CD4-positive, alpha-beta T cell treated with Interleukin-4 for 1 hour (primary cell): ENCODE data around the gene NECTIN4.
"Not testable (repeated sequence)": the region's sequence is repeated elsewhere in the genome, so short reads cannot be mapped to it uniquely, and the experiment has no call there.

ENCODE experiments used
- DNase-seq, 2 donors: peaks; one replicate each; pipeline ENCODE4 v3.0.0-alpha.2; 2020 to 2022

The NECTIN4 gene

DNA sequence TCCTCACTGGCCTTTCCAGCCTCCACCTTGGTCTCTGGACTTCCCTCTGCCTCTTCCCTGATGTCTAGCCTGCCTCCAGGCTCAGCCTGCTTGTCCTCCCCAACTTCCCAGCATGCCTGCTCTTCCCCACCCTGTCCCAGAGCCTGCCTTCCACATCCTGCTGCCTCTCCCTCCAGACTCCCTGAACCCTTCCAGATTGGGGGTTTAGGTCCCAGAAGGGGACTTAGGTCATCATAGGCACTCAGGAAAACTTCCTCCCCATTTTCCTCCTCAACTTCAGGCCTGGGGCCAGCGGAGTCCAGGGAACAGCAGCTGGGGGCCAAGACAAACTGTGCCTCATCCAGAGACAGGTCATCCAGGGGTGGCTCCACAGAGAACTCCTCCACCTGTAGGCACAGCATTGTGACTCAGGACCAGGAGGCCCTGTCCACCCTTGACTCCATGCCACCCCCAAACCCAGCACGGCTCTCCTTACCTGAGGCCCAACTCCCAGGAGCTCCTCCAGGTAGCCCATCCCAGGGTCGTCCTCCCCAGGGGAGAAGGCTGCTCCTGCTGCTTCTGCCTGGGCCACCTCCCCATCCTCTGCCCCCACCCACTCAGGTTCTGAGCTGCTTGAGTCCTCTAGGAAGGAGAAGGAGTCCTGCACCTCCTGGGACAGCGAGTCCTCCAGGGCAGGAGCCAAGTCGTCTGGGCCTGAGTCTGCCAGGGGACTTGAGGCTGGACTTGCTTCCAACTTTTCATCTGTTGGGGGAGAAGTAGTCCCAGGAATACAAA is 40.2 kb downstream of the NECTIN4 start:
- DNase-seq: no peak

DNA sequence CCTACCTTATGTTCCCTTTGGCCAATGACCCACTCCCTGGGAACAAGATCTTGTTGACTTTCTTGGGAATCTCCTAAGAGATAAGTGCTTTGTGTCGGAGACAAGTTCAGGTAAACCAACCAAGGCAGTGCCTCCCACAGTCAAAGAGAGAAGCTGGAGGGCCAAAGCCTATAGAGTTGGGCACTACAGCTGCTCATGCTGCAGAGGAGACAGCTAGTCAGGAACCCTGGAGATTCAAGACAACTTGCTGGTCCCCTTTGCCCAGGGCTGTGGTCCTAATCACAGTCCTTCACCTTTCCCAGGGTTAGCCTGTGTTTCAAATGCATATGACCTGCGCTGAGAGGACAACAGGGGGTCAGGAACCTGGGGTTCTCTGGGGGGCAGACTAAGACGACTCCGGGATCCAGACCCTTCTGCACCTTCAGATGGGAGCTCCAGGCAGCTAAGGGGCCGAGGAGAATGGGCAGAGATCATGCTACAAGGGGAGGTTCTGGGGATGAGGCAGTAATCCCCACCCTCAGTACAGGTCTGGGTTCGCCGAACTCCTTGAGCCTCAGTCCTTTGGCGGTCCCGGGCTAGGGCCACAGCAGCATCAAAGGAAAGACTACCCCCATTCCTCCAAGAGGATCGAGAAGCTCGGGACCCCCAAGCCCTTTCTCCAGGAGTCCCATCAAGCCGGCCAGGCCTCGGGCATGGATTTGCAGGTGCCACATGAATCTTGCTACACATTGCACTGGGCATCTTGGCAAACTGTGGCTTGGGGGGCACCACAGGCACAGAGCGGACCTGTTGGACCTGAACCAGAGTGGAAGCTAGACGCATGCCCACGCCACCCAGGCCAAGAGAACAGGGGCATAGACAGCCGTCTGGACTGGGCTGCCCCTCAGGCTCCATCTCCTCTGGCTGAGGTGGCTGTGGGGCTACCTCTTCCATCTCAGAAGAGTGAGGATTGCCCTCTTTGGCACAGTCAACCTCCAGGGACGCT is 41.6 kb downstream of the NECTIN4 start:
- DNase-seq: no peak

DNA sequence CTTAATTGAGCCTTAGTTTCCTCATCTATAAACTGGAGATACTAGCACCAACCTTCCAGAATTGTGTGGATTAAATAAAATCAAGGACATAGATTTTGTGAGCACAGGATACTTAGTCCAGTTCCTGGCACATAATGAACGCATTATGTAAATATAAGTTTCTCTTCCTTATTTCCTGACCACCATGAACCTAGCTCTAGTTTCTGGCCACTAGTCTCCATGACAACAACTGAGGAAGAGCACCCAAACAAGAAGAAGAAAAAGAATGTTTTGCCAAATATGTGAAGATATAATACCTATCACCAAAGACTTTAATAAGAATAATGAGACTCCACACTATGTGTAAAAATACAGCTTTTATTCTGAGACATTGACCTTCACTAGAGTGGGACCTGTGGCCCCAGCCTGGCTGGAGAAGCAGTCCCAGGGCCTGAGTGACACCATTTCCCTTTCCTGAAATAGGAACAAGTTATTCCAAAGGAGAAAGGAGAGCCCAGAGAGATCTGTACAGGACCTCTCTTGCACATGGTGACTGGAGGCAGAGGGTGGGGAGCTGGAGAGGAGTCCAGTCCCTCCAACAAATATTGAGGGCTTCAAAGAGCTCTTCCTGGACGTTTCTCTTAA is 42.6 kb downstream of the NECTIN4 start:
- DNase-seq: peak; percentile 42 to 53

DNA sequence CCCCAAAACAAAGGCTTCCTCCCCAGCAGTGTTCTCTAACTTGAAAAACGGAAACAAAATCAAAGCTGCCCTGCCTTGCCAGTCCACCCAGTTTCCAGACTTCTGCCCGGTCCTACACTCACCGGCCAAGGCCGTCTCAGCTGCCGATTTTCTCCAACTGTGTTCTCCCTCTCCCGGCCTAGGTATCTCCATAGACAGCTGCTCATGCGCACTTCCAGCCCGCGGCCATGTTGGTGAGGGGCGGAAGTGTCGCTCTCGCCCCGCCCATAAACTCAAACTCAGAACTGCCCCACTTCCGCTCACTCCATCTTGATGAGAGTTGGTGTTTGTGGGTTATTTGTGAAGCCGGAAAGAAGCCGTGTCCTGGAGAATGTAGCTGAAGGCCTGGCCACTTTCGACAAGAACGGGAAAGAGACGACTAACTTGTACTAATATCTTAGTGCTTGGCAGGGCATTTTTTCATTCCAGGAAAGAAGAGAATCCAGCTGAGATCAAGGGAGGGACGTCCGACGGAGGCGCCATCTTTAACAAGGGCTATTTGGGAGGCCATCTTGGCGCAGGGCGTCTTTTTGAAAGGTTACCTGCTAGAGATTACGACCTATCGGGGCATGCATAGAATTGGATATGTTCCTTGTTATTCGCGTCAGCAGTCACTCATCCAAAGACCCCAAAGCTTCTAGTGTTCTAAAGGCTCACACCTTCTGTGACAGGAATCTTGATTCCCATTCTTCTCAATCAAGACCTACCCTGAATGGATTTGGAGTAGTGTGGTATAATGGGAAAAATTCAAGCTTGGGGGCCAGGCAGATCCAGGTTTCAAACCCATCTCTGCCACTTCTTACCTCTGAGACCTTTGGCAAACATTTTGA is 43.4 kb downstream of the NECTIN4 start, which contains the start of gene USF1:
TSS of gene USF1 (minus strand) at position 242 of the 869 bp plus-strand sequence. CDS start 2,702 bp downstream, outside the sequence.
- peak; percentile 95 to 96 for DNase-seq

DNA sequence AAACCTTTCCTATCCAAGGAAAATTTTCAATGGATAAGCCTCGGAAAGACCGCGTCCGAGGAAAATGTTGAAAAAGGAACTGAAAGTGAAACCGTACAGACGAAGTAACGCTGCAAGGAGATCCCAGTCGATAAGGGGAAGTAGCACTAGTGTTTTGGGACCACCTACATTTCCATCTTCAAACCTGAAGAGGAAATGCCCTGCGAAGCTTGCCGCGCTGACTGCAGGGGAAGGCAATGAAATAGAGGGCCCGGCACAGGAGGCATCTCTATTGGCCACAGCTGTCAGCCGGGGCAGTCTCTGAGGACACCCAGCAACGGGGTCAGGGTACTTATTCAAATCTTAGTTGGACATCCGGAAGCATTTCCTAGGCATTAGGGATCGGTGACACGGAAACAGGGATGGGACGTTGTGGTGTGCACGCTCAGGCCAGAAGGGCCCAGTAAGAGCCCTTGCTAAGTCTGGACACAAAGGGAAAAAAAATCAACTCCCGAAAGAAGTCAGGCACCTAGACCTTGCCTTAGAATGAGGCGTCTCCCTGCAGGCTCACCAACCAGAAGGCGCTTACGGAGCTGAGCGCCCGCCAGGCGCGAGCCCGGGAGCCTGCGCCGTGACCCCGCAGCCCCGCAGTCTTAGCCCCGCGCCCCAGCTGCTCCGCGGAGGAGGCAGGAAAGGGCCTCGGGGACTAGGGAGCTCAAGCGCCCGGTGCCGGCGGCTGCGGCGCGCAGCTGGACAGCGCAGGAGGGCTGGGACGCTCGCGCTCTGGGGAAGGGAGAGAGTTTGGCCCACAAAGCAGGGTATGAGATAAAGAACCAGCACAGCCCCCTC is 44.2 kb downstream of the NECTIN4 start:
- DNase-seq: peak; percentile 81 to 82

DNA sequence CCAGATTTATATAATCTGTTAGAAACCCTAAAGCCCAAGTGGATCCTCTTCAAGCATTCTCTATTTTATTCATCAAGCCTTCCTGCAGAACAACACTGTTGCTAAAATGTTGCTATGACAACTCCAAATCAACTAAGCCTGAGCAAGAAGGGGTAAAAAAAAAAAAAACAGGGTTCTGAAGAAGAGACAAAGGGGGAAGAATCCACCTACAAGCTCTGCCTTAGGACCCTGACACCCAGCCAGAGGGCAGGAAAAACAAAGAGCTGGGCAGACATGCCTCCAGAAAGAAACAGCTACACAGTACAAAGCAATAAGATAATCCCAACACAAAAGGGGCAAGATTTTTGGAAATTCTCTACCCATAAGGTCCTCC is 44.8 kb downstream of the NECTIN4 start:
- peak; percentile 67 to 76 for DNase-seq

DNA sequence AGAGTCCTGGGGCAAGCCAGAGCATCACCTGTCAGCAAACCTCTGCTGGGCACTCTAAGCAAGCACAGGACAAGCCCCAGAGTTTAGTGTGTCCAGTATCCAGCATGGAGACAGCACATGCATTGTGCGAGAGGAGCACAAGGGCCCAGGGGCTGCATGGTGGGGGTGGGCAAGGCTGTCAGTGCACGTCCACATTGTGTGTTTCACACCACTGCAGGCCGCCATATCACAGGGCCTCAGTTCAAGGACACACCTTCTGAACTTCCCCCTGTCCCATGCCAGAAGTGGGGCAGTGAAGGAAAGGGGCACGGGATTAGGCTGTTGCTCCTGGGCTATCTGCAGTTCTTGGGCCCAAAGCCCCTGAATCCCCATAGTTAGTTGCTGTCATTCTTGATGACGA is 49.8 kb downstream of the NECTIN4 start:
- no peak for DNase-seq

DNA sequence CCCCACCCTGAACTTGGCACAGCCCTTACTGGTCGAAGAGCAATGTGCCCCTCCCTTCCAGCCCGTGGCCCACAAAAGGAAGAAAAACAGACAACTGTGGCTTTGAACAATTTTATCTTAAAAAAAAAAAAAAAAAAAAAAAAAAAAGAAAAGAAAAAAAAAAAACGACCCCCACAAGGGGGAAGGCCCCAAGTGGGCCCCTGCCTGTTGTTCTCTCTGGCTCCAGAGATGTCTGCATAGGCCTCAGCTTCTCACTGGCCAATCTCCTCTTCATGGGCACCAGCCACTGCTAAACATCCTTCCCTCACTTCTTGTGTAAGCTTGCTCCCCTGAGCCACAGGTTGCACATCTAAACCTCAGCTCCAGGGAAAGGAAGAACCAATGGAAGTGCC is 50.2 kb downstream of the NECTIN4 start:
- DNase-seq: no peak

DNA sequence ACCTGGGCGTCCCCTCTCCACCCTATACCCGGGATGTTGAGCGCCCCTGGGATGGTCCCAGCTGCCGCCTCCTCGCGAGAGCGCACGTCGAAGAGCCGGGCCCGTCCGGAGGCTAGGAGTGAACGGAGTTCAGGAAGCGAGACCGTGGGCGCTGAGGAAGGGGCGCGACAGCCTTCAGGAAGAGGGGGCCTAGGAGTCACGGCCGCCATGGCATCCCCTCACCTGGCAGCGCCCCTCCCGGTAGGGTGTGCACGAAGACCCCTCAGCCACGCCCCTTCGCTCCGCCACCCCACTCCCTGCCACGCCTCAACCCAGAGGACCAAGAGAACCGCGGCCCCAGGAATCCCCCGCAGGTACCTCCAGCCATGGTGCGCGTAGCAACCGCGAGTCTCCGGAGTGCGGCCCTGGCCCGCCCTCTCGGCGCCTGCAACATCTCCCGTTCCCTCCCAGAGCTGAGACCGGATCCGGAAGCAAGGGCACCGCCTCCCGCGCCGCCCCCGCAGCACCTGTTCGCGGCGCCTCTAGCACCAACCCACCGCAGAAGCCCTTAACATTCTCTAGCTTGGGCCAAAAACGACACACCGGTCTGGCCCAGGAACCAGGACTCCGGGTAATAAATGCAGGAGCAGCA is 50.7 kb downstream of the NECTIN4 start, which contains the start of gene TSTD1:
TSS of gene TSTD1 (minus strand) at position 442 of the 631 bp plus-strand sequence. CDS start at position 367, 75 bp downstream.
- DNase-seq: peak; percentile 88 to 91

DNA sequence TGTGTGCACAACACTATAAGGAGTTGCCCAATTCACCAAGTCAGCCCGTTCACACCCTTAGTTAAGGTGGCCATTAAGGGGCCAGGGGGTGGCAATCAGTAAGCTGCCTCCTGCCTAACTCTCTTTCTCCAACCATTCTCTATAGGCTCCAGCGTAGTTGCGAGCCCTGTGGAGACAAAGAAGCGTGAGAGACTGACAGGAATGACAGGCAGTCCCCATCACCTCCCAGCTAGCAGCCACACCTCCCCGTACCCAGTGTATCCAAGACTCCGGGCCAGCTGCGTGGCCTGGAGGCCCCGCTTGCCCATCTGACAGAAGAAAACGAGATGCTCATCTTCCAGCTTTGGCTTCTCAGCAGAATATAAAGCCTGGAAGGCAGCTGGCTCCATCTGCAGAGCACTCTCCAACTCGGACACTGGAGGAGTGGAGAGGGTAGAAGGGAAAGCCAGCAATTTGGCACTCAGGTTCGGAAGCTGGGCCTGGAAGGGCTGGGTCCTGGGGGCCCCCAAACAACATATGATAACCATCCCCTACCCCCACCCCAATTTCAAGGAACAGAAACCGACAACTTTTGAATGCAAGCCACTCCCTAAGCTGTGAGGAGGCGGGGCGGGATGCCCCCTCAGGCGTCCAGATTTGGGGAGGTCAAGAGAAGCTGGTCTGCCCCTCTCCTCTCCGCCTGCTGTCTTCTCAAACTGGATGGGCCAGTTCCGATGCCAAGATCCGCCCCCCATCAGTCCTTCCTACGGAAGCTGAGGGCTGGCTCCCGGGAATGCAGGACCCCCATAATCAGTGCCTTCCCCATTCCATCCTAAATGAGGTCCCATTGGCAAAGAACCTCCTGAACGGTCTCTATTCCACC is 51.5 kb downstream of the NECTIN4 start:
- no peak for DNase-seq

DNA sequence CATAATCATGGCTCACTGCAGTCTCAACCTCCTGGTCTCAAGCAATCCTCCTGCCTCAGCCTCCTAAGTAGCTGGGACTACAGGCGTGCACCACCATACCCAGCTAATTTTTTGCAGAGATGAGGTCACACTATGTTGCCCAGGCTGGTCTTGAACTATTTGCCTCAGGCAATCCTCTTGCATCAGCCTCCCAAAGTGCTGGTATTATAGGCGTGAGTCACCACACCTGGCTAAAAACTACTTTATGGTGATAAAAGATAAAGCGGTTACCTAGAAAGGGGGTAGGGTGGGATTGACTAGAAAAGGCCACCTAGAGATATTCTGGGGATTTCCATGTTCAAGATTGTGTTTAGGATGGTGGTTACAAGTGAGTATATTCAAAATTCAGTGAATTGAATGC is 55.6 kb downstream of the NECTIN4 start:
- no peak for DNase-seq

DNA sequence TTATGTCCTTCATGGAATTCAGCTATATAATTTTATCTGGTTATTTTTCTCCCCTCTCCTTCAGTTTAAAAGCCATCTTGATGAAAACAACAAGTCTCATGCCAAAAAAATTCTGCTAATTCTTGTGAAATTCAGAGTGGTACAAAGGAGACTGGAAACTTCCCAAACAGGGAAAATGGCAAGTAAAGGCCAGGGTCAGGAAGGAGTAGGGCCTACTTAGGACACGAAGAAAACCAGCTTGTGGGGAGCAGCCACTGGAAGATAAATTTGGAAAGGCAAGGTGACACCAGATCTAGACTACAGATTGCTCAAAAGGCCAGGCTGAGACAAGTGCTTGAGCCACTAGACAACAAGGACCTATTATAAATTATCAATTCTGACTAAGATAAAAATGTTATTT is 56.9 kb downstream of the NECTIN4 start:
- no peak for DNase-seq

DNA sequence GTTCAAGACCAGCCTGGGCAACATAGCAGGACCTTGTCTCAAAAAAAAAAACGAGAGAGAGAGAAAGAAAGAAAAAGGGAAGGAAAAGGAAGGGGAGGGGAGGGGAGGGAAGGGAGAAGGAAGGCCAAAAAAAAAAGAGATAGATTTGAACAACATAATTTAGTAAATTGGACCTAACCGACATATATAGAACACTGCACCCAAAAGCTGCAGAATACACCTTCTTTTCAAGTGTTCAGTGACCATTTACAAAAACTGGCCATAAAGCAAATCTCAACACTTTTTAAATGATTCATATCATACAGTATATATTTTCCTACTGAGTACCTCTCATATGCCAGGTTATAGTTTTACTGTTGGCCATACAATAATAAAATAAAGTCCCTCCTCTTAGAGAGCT is 57.5 kb downstream of the NECTIN4 start:
- no peak for DNase-seq

DNA sequence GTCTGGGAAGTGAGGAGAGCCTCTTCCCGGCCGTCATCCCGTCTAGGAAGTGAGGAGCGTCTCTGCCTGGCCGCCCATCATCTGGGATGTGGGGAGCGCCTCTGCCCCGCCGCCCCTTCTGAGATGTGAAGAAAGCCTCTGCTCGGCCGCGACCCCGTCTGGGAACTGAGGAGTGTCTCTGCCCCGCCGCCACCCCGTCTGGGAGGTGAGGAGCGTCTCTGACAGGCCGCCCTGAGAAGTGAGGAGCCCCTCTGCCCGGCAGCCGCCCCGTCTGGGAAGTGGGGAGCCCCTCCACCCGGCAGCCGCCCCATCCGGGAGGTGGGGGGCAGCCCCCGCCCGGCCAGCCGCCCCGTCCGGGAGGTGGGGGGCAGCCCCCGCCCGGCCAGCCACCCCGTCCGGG is 59.9 kb downstream of the NECTIN4 start:
- not testable (repeated sequence) for DNase-seq

DNA sequence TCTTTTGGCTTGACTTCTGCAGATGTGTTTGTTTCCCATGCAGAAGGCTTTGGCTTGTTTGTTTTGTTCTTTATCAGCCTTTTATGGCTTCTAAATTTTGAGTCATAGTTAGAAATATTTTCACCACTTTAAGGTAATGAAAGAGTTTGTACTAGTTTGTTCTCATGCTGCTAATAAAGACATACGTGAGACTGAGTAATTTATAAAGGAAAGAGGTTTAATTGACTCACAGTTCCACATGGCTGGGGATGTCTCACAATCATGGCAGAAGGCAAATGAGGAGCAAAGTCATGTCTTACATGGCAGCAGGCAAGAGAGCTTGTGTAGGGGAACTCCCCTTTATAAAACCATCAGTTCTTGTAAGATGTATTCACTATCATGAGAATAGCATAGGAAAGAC is 62.4 kb downstream of the NECTIN4 start:
- DNase-seq: not testable (repeated sequence)

DNA sequence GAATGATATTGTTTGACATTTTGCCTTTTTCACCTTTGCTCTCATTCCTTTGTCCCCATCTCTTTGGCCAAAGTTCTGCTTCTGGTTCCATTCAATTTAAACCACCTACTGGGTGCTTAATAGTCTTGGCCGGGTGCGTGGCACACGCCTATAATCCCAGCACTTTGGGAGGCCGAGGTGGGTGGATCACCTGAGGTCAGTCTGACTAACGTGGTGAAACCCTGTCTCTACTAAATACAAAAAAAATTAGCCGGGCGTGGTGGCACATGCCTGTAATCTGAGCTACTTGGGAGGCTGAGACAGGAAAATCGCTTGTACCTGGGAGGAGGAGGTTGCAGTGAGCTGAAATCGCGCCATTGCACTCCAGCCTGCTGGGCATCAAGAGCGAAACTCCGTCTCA is 66.9 kb downstream of the NECTIN4 start:
- DNase-seq: not testable (repeated sequence)

DNA sequence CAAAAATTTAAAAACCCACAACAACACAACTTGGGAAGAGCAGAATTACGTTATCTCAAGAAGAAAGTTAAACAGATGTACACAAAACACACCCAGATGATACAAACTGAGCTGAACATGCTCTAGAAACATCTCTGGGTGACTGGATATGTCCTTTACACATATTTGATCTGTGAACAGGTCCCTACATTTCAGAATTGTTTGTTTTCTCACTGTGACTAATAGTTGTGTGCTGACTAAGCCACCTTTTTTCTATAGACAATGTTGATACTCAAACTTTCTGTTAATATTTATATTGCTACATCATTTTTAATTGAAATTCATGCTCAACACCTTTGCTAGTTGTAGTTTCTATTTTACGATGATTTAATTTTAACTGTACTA is 67.4 kb downstream of the NECTIN4 start:
- no peak for DNase-seq

DNA sequence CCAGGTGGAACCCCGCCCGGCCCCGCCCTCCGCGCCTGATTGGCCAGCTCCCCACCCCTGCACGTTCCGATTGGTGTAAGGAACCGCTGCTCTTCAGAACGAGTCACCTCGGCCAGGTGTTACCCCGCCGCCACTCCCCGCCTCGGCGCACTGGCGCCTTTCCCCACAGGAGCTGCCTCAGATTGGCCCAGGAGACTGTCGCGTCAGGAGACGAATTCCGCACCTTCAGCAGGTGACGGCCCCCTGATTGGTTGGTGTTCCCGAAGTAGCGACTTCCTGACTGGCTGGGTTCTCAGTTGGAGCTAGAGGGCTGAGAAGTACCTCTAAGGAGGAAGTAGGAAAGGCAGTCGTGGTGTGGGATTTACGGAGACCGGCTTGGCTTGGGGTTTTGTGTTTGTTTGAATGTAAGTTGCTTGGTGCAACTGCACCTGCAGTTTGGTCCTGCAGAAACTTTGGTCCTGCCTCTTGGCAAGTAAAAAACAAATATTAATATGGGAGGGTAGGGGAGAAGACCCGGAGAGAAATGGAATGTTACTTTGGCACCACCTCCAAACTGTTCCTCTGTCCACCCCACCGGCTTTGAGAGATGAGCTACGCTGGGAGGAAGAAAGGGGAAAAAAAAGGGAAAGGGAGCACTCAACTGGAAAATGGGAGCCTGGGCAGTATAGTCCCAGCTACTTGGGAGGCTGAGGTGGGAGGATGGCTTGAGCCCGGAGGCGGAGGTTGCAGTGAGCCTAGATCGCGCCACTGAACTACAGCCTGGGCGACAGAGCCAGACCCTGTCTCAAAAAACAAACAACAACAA is 68.0 kb downstream of the NECTIN4 start:
- DNase-seq: peak; percentile 93 to 96
